Suprapubic skin (tissue), 4 donors: ENCODE results near the gene PRICKLE3.

Experiments used
- CTCF ChIP-seq, 2 donors: fragments of 200-600 bp in 1 of 2; fragments of 450-650 bp in 1 of 2; sonication (generic) in 1 of 2; IDR thresholded peaks; one replicate each; pipeline ENCODE4 v1.5.1; 2016 to 2019; ENCODE audit warnings: antibody characterized with exemption in 2 of 2, mild to moderate bottlenecking in 1 of 2, moderate library complexity in 1 of 2
- EP300 ChIP-seq: sonication (generic); formaldehyde crosslinking; IDR thresholded peaks from one replicate; pipeline ENCODE4 v1.6.1; 2017; ENCODE audit warnings: antibody characterized with exemption
- POLR2A ChIP-seq, 2 donors: fragments of 450-650 bp; IDR thresholded peaks; one replicate each; pipeline ENCODE4 v1.6.1; 2017; ENCODE audit warnings: antibody characterized with exemption in 2 of 2, mild to moderate bottlenecking in 2 of 2, moderate library complexity in 2 of 2
- POLR2AphosphoS5 ChIP-seq, 3 donors: sonication (generic); formaldehyde crosslinking; IDR thresholded peaks; one replicate each; pipeline ENCODE4 v1.6.1; 2017; ENCODE audit warnings: antibody characterized with exemption in 3 of 3

- no peak for TF ChIP-seq POLR2A (IDR thresholded peaks at IDR 0.05)
- no peak for TF ChIP-seq CTCF (IDR thresholded peaks at IDR 0.05)
- no peak for TF ChIP-seq EP300
- no peak for TF ChIP-seq POLR2AphosphoS5 (IDR thresholded peaks at IDR 0.05)
Measured at GRCh38 chrX:49155243-49155899, 30.8 kb downstream of the PRICKLE3 start.
